Thymus (tissue), 11 donors: Measurements from ENCODE around the gene NPM1. TPM values are rescaled to one million over a fixed set of nuclear protein-coding genes. Genes with fewer than 3 reads are reported as not detected.
"Not testable (repeated sequence)": the region's sequence is repeated elsewhere in the genome, so short reads cannot be mapped to it uniquely, and the experiment has no call there.

Experiments used
- DNase-seq, 9 donors: peaks; one replicate each; pipeline ENCODE4 v3.0.0-alpha.2; 2013; ENCODE audit warnings: low spot score in 9 of 9, low read depth in 6 of 9, missing footprints in 1 of 9
- H3K27ac ChIP-seq, 2 donors: one replicate each; pipeline ENCODE4 v1.5.1; 2013; ENCODE audit warnings: control low read depth in 1 of 2, low read depth in 1 of 2, low read length in 1 of 2, mild to moderate bottlenecking in 1 of 2, moderate library complexity in 1 of 2
- H3K27me3 ChIP-seq, 2 donors: one replicate each; pipeline ENCODE4 v1.5.1; 2013; ENCODE audit warnings: low read length in 1 of 2; ENCODE audit not compliant: control insufficient read depth in 2 of 2, insufficient read depth in 1 of 2
- H3K36me3 ChIP-seq, 2 donors: one replicate each; pipeline ENCODE4 v1.5.1; 2013; ENCODE audit warnings: low read length in 1 of 2, mild to moderate bottlenecking in 1 of 2, moderate library complexity in 1 of 2; ENCODE audit not compliant: control insufficient read depth in 2 of 2, insufficient read depth in 2 of 2
- H3K4me1 ChIP-seq, 2 donors: one replicate each; pipeline ENCODE4 v1.5.1; 2013; ENCODE audit warnings: low read length in 2 of 2; ENCODE audit not compliant: control insufficient read depth in 2 of 2, insufficient read depth in 2 of 2
- H3K4me3 ChIP-seq, 2 donors: one replicate each; pipeline ENCODE4 v1.5.1; 2013; ENCODE audit warnings: low read length in 2 of 2, control low read depth in 1 of 2, mild to moderate bottlenecking in 1 of 2
- H3K9me3 ChIP-seq, 2 donors: one replicate each; pipeline ENCODE4 v1.5.1; 2013; ENCODE audit warnings: low read length in 1 of 2, mild to moderate bottlenecking in 1 of 2; ENCODE audit not compliant: control insufficient read depth in 2 of 2, insufficient read depth in 1 of 2
- WGBS: extraction: QIAGEN DNeasy Blood & Tissue Kit; methylation state at CpG from one replicate; pipeline ENCODE4 v1.1.7; 2013; 5-methylcytosine and 5-hydroxymethylcytosine counted together
- polyA plus RNA-seq: library from polyadenylated mRNA; stranded (reverse); fragments of 200-250 nt; gene quantifications from one replicate; pipeline ENCODE4 v1.2.3, GENCODE V29; 2013
- total RNA-seq: library from RNA; stranded (reverse); fragments of 120-200 nt; gene quantifications from one replicate; pipeline ENCODE4 v1.2.4, GENCODE V29; 2013
- donor health status: healthy.

Gene NPM1
- total and polyA plus RNA-seq, 2 donors: 2,207 to 2,632 TPM

- Histone ChIP-seq H3K27ac (no peak overlapping the region), H3K4me1 (no peaks in the 10 kb centered on the region), H3K9me3 (peaks cover 0 to 4% of the 10 kb centered on the region in 2 donors), H3K36me3 (peaks cover 40 to 67% of the 10 kb centered on the region in 2 donors), H3K4me3 (no peak overlapping the region), H3K27me3 (no peaks in the 10 kb centered on the region)
- 97% methylated on average over 7 of the region's 7 CpGs for WGBS
- no peak for DNase-seq
Measured at GRCh38 chr5:171400169-171400568, 12.5 kb downstream of the NPM1 start.

GRCh38 chr5:171401167-171401947 is 13.7 kb downstream of the NPM1 start:
- no peak overlapping the region for H3K4me3 ChIP-seq
- no peaks in the 10 kb centered on the region for H3K27me3 ChIP-seq
- H3K27ac ChIP-seq: no peak overlapping the region
- no peak for DNase-seq
- H3K4me1 ChIP-seq: no peaks in the 10 kb centered on the region
- H3K9me3 ChIP-seq: peaks cover 0 to 4% of the 10 kb centered on the region in 2 donors
- 97% methylated on average over 13 of the region's 13 CpGs for WGBS
- peaks cover 35 to 68% of the 10 kb centered on the region in 2 donors for H3K36me3 ChIP-seq

GRCh38 chr5:171402751-171403150 is 15.1 kb downstream of the NPM1 start:
- H3K27me3 ChIP-seq, DNase-seq, H3K27ac ChIP-seq, H3K4me3 ChIP-seq, H3K9me3 ChIP-seq, H3K4me1 ChIP-seq: not testable (repeated sequence)
- peaks cover 29 to 64% of the 10 kb centered on the region in 2 donors for H3K36me3 ChIP-seq

DNA sequence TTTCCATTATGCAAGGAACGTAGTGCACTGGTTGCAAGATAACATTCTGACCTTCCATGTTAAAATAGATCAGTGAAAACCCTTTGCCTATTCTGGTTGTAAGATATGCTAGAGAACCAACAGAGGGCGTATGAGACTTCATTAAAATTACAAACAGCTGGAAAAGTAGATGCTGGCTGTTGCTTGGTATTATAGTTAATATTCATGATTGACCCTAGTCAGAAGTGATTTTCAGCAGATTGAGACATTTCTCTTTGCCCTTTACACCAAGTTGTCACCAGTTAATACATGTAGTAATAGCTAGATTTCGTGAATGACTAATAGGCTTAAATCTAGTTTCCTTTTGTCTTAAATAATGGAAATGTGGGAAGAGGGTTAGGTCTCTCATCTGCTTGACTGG is 18.0 kb downstream of the NPM1 start:
- no peaks in the 10 kb centered on the region for H3K4me1 ChIP-seq
- H3K4me3 ChIP-seq: no peak overlapping the region
- H3K9me3 ChIP-seq: peaks cover 0 to 4% of the 10 kb centered on the region in 2 donors
- DNase-seq: no peak
- H3K27ac ChIP-seq: no peak overlapping the region
- 75% methylated on average over 3 of the region's 3 CpGs for WGBS
- no peaks in the 10 kb centered on the region for H3K27me3 ChIP-seq
- H3K36me3 ChIP-seq: peaks cover 25 to 60% of the 10 kb centered on the region in 2 donors

DNA sequence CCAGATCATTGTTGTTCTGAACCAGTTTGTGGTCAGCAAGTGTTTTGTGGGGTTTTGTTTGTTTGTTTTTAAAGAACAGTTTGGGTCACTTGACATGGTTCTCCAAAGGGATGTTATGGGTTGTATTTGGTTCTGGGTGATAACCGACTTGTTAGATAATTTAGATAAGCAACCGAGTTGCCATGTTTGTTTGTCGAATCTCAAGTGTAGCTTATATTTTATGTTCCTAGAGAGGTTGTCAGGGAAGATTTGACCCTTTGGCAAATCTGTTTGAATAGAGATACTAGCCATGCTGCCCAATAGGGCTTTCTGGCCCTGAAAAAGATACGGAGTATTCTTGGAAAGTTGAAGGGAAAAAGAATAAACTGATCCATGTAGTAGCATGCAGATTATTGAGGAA is 19.6 kb downstream of the NPM1 start:
- Histone ChIP-seq H3K4me3 (no peak overlapping the region), H3K9me3 (no peaks in the 10 kb centered on the region), H3K36me3 (peaks cover 20 to 62% of the 10 kb centered on the region in 2 donors), H3K27me3 (no peaks in the 10 kb centered on the region), H3K4me1 (no peaks in the 10 kb centered on the region), H3K27ac (no peak overlapping the region)
- WGBS: 96% methylated on average over 4 of the region's 4 CpGs
- DNase-seq: no peak

GRCh38 chr5:171409164-171410136 is 21.8 kb downstream of the NPM1 start:
- no peak for DNase-seq
- 96% methylated on average over 8 of the region's 8 CpGs for WGBS
- Histone ChIP-seq H3K36me3 (peaks cover 29 to 80% of the 10 kb centered on the region in 2 donors), H3K9me3 (no peaks in the 10 kb centered on the region), H3K4me3 (no peak overlapping the region), H3K27me3 (no peaks in the 10 kb centered on the region), H3K27ac (no peak overlapping the region), H3K4me1 (no peaks in the 10 kb centered on the region)

- H3K9me3 ChIP-seq: no peaks in the 10 kb centered on the region
- peaks cover 29 to 81% of the 10 kb centered on the region in 2 donors for H3K36me3 ChIP-seq
- H3K27ac ChIP-seq: no peak overlapping the region
- no peaks in the 10 kb centered on the region for H3K4me1 ChIP-seq
- no peak overlapping the region for H3K4me3 ChIP-seq
- no peaks in the 10 kb centered on the region for H3K27me3 ChIP-seq
- DNase-seq: no peak
- 58% methylated on average over 1 of the region's 1 CpG for WGBS
Measured at GRCh38 chr5:171410181-171410580, 22.5 kb downstream of the NPM1 start.

- no peak overlapping the region for H3K27ac ChIP-seq
- no peaks in the 10 kb centered on the region for H3K4me1 ChIP-seq
- H3K36me3 ChIP-seq: peaks cover 27 to 65% of the 10 kb centered on the region in 2 donors
- no peaks in the 10 kb centered on the region for H3K27me3 ChIP-seq
- H3K4me3 ChIP-seq: no peak overlapping the region
- WGBS: 97% methylated on average over 5 of the region's 5 CpGs
- H3K9me3 ChIP-seq: no peaks in the 10 kb centered on the region
- no peak for DNase-seq
Measured at GRCh38 chr5:171412186-171412585, 24.5 kb downstream of the NPM1 start.
